Esophagus muscularis mucosa (tissue), 4 donors: ENCODE measurements around the gene KIRREL3. TPM values are rescaled to one million over a fixed set of nuclear protein-coding genes. Genes with fewer than 3 reads are reported as not detected.

Source experiments
- DNase-seq: peaks from one replicate; pipeline ENCODE4 v3.0.0-alpha.2; 2017; ENCODE audit errors: extremely low spot score
- H3K27ac ChIP-seq, 4 donors: fragments of 200-600 bp; sonication (generic); replicated peaks in 1 of 4; 1 replicate in 3 of 4; 2 replicates in 1 of 4; pipeline ENCODE4 v1.5.1; 2016 to 2019; ENCODE audit warnings: mild to moderate bottlenecking in 1 of 4
- H3K27me3 ChIP-seq, 4 donors: fragments of 200-600 bp; sonication (generic); one replicate each; pipeline versions ENCODE4 v1.5.1 to v1.6.0; 2016 to 2019
- H3K36me3 ChIP-seq, 4 donors: fragments of 200-600 bp; sonication (generic); one replicate each; pipeline ENCODE4 v1.5.1; 2016 to 2019
- H3K4me1 ChIP-seq, 4 donors: fragments of 200-600 bp; sonication (generic); one replicate each; pipeline ENCODE4 v1.5.1; 2016 to 2019
- H3K4me3 ChIP-seq, 4 donors: fragments of 200-600 bp; sonication (generic); 1 replicate in 2 of 4; 2 replicates in 2 of 4; pipeline ENCODE4 v1.5.1; 2016 to 2019; ENCODE audit warnings: mild to moderate bottlenecking in 4 of 4, moderate library complexity in 1 of 4
- H3K9me3 ChIP-seq, 4 donors: fragments of 200-600 bp; sonication (generic); 1 replicate in 3 of 4; 2 replicates in 1 of 4; pipeline ENCODE4 v1.5.1; 2016 to 2019
- EP300 ChIP-seq: sonication (generic); formaldehyde crosslinking; IDR thresholded peaks from one replicate; pipeline ENCODE4 v1.6.1; 2017; ENCODE audit warnings: antibody characterized with exemption
- POLR2A ChIP-seq: fragments of 450-650 bp; IDR thresholded peaks from one replicate; pipeline ENCODE4 v1.6.1; 2017; ENCODE audit warnings: antibody characterized with exemption, moderate library complexity, mild to moderate bottlenecking, low read depth
- POLR2AphosphoS5 ChIP-seq, 2 donors: sonication (generic); formaldehyde crosslinking; IDR thresholded peaks; one replicate each; pipeline ENCODE4 v1.6.1; 2017; ENCODE audit warnings: antibody characterized with exemption in 2 of 2
- whole genome bisulfite sequencing: methylation state at CpG from one replicate; pipeline ENCODE4 v1.1.5; 2018; 5-methylcytosine and 5-hydroxymethylcytosine counted together
- intact Hi-C: fragments of 100-400 bp; cut with DNase I; formaldehyde crosslinking; loops from one replicate; pipeline ENCODE4 v1.15.1; 2023
- total RNA-seq, 4 donors: library from RNA; depleted of rRNA; stranded (reverse); fragments of >200 nt; gene quantifications; one replicate each; pipeline versions ENCODE4 v1.1.0 to v1.2.1, GENCODE V29; 2016
- TF ChIP-seq, protein P1 (sequence below), 3 experiments: fragments of 200-600 bp in 2 of 3; fragments of 450-650 bp in 1 of 3; sonication (generic) in 2 of 3; IDR thresholded peaks; one replicate each; pipeline ENCODE4 v1.5.1; 2017 to 2019; ENCODE audit warnings: antibody characterized with exemption in 3 of 3, mild to moderate bottlenecking in 2 of 3, moderate library complexity in 1 of 3

KIRREL3 gene
- total RNA-seq, 4 donors from 2014 or later = 1.7 to 6.5 (median 3.1) TPM

DNA sequence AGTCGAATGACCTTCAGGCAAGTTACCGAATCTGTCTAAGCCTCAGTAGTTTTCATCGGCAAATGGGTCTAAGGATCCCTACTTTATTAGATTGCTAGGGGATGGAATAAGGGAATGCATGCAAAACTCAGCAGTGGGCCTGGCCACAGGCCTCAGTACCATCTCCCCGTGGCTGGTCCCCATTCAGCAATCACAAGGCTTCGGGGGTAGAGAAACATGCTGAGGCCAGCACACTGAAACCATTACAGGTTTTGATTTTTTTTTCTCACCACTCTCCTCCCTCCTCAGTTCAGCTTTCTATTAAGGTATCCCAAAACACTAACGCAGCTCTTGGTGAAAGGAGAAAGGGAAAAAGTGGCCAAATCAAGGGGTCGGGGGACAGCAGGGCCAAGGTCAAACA, 11.9 kb downstream of the KIRREL3 start:
- H3K9me3 ChIP-seq = no peaks in the 10 kb centered on the region
- no peak overlapping the region for H3K27ac ChIP-seq
- peaks cover 0 to 37% (median 0%) of the 10 kb centered on the region in 4 donors for H3K27me3 ChIP-seq
- 93% methylated on average over 7 of the region's 7 CpGs for WGBS
- H3K4me3 ChIP-seq = no peak overlapping the region
- H3K36me3 ChIP-seq = no peaks in the 10 kb centered on the region
- intact Hi-C loops = loop anchor here (10.0 kb wide), 1 partner anchor 384 kb away; no protein-coding TSS in a partner anchor
- TF ChIP-seq, protein P1, sequence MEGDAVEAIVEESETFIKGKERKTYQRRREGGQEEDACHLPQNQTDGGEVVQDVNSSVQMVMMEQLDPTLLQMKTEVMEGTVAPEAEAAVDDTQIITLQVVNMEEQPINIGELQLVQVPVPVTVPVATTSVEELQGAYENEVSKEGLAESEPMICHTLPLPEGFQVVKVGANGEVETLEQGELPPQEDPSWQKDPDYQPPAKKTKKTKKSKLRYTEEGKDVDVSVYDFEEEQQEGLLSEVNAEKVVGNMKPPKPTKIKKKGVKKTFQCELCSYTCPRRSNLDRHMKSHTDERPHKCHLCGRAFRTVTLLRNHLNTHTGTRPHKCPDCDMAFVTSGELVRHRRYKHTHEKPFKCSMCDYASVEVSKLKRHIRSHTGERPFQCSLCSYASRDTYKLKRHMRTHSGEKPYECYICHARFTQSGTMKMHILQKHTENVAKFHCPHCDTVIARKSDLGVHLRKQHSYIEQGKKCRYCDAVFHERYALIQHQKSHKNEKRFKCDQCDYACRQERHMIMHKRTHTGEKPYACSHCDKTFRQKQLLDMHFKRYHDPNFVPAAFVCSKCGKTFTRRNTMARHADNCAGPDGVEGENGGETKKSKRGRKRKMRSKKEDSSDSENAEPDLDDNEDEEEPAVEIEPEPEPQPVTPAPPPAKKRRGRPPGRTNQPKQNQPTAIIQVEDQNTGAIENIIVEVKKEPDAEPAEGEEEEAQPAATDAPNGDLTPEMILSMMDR (IDR thresholded peaks at IDR 0.05) = no peak
- no peak for TF ChIP-seq EP300
- TF ChIP-seq POLR2A = no peak
- no peak for TF ChIP-seq POLR2AphosphoS5 (IDR thresholded peaks at IDR 0.05)
- H3K4me1 ChIP-seq = peaks cover 0 to 8% (median 7%) of the 10 kb centered on the region in 4 donors
- DNase-seq = no peak

DNA sequence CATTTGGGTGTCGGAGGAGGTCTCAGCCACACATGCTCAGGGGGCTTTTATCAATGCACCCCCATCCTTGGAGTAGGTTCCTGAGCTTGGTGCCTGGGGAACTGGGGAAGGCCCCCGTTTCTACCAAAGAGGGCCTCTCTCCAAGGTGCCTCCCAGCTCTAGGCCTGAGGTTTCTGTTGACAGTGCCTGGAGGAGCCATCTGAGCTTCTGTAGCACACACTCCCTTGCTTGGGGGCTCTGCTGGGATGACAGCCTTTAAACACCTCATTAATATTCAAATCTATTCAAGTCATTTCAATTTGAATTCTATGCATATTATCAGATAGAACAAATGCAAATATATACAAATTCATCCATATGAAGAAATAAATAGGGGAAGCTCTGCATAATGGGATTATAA, 18.9 kb downstream of the KIRREL3 start:
- H3K4me3 ChIP-seq = no peak overlapping the region
- no peak for DNase-seq
- intact Hi-C loops = loop anchor here (10.0 kb wide), 1 partner anchor 377 kb away; no protein-coding TSS in a partner anchor
- WGBS = 100% methylated on average over 2 of the region's 2 CpGs
- H3K27ac ChIP-seq = no peak overlapping the region
- H3K27me3 ChIP-seq = peaks cover 0 to 48% (median 0%) of the 10 kb centered on the region in 4 donors
- TF ChIP-seq POLR2AphosphoS5 (IDR thresholded peaks at IDR 0.05) = no peak
- no peak for TF ChIP-seq POLR2A
- TF ChIP-seq, protein P1 (IDR thresholded peaks at IDR 0.05) = no peak
- no peak for TF ChIP-seq EP300
- H3K9me3 ChIP-seq = no peaks in the 10 kb centered on the region
- H3K36me3 ChIP-seq = no peaks in the 10 kb centered on the region
- H3K4me1 ChIP-seq = no peaks in the 10 kb centered on the region

DNA sequence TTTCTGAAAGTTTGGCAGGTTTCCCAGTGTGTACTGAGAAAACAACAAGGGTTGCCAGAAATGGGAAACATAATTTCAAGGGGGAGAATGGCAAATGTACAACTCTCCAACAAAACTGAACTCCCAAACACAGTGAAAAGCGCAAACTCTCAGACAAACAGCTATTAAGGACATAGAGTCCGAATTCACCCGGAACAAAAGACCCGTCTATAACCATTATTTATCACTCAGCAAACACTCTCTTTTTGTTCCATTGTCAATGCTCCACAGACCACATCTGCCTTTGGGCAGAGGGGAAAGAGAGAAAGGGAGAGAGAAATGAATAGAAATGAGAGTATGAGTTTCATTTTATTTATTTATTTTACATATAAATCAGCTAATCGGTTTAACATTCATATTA, 21.7 kb downstream of the KIRREL3 start:
- Histone ChIP-seq H3K9me3 (no peaks in the 10 kb centered on the region), H3K36me3 (no peaks in the 10 kb centered on the region), H3K27me3 (peaks cover 0 to 39% (median 0%) of the 10 kb centered on the region in 4 donors), H3K4me1 (no peaks in the 10 kb centered on the region), H3K4me3 (no peak overlapping the region), H3K27ac (no peak overlapping the region)
- DNase-seq = no peak
- TF ChIP-seq, protein P1 (IDR thresholded peaks at IDR 0.05) = no peak
- TF ChIP-seq EP300 (no peak), POLR2A (no peak), POLR2AphosphoS5 (IDR thresholded peaks at IDR 0.05) (no peak)
- intact Hi-C loops = no loop called here
- 80% methylated on average over 5 of the region's 5 CpGs for WGBS

DNA sequence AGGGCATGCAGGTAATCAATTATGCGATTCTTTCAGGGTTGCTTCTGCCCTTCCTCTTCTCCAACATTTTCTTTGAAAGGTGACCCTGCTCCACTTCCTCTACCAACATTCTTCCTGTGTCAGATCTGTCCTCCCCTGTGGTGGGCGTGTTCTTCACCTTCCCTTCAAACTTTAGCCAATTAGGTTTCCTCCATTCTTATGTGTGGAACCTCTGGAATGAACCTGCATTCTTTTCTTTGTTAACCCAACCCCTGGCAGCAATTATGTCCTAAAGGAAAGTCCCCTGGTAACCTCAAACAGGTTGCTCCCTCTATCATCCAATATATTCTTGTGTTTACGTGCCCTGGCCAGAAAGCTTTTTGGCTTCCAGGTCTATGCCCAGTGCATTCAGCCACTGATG, 22.4 kb downstream of the KIRREL3 start:
- intact Hi-C loops = no loop called here
- Histone ChIP-seq H3K36me3 (no peaks in the 10 kb centered on the region), H3K27me3 (peaks cover 0 to 39% (median 0%) of the 10 kb centered on the region in 4 donors), H3K9me3 (no peaks in the 10 kb centered on the region), H3K4me1 (no peaks in the 10 kb centered on the region), H3K27ac (no peak overlapping the region), H3K4me3 (no peak overlapping the region)
- WGBS = 90% methylated on average over 3 of the region's 3 CpGs
- no peak for DNase-seq
- TF ChIP-seq POLR2AphosphoS5 (IDR thresholded peaks at IDR 0.05) = no peak
- TF ChIP-seq EP300 = no peak
- no peak for TF ChIP-seq POLR2A
- TF ChIP-seq, protein P1 (IDR thresholded peaks at IDR 0.05) = no peak

DNA sequence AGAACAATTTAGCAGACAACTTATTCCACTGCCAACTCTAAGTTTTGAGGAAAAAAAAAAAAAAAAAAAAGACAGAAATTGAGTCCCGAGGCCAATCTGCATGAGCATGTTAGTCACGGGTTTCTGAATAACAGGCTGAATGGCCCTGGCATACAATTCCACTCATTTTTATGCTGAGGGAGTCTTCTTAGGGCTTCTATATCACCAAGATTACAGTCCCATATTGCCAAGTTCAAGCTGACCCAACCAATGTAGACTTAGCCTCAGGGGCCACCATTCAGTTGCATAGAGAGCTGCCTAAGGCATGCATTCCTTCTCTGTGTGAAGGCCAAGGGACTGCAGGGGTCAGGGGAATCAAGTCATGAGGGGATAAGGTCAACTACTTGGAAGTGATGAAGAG, 27.5 kb downstream of the KIRREL3 start:
- H3K36me3 ChIP-seq = no peaks in the 10 kb centered on the region
- 83% methylated on average over 2 of the region's 2 CpGs for WGBS
- no peak for DNase-seq

More for the DNA sequence above, 27.5 kb downstream of the KIRREL3 start:
- no peak overlapping the region for H3K4me3 ChIP-seq
- H3K9me3 ChIP-seq = peaks cover 0 to 6% (median 1%) of the 10 kb centered on the region in 4 donors
- no peak overlapping the region for H3K27ac ChIP-seq
- intact Hi-C loops = no loop called here
- no peak for TF ChIP-seq POLR2A
- TF ChIP-seq EP300 = no peak
- no peak for TF ChIP-seq POLR2AphosphoS5 (IDR thresholded peaks at IDR 0.05)
- TF ChIP-seq, protein P1 (IDR thresholded peaks at IDR 0.05) = no peak
- H3K4me1 ChIP-seq = no peaks in the 10 kb centered on the region
- peaks cover 0 to 21% (median 0%) of the 10 kb centered on the region in 4 donors for H3K27me3 ChIP-seq
